NAMALWA (cell line): ENCODE results near the gene RBMXL2.

Experiments
- DNase-seq: peaks from one replicate; pipeline ENCODE4 v3.0.0-alpha.2; 2015; ENCODE audit warnings: low spot score

Gene RBMXL2

GRCh38 chr11:7088921-7089320, at the start of gene RBMXL2:
TSS of gene RBMXL2 (plus strand) at chr11:7088998. CDS start at chr11:7089121, 123 bp downstream.
- no peak for DNase-seq

- DNase-seq, result no peak
Measured at GRCh38 chr11:7046474-7047175, 42.2 kb upstream of the RBMXL2 start.

- no peak for DNase-seq
Measured at GRCh38 chr11:7050191-7050590, 38.6 kb upstream of the RBMXL2 start.

GRCh38 chr11:7056828-7057513, 31.8 kb upstream of the RBMXL2 start:
- DNase-seq, result no peak

GRCh38 chr11:7057641-7058040, 31.2 kb upstream of the RBMXL2 start:
- DNase-seq, result no peak

GRCh38 chr11:7060868-7061267, 27.9 kb upstream of the RBMXL2 start:
- DNase-seq, result no peak

- DNase-seq, result no peak
Measured at GRCh38 chr11:7062534-7062933, 26.3 kb upstream of the RBMXL2 start.

- DNase-seq, result no peak
Measured at GRCh38 chr11:7072401-7073028, 16.3 kb upstream of the RBMXL2 start.

GRCh38 chr11:7077101-7077500, 11.7 kb upstream of the RBMXL2 start:
- DNase-seq, result no peak

- no peak for DNase-seq
Measured at GRCh38 chr11:7079545-7080135, 9.2 kb upstream of the RBMXL2 start.

GRCh38 chr11:7080900-7081299, 7.9 kb upstream of the RBMXL2 start:
- DNase-seq, result no peak

GRCh38 chr11:7081441-7081840, 7.4 kb upstream of the RBMXL2 start:
- DNase-seq, result no peak

- no peak for DNase-seq
Measured at GRCh38 chr11:7089328-7090251, 792 bp downstream of the RBMXL2 start.

GRCh38 chr11:7098235-7098832, 9.5 kb downstream of the RBMXL2 start:
- peak; percentile 83 for DNase-seq

- DNase-seq, result no peak
Measured at GRCh38 chr11:7115780-7116179, 27.0 kb downstream of the RBMXL2 start.

- no peak for DNase-seq
Measured at GRCh38 chr11:7116370-7116769, 27.6 kb downstream of the RBMXL2 start.

- no peak for DNase-seq
Measured at GRCh38 chr11:7138051-7138450, 49.3 kb downstream of the RBMXL2 start.
